ENCODE measurements around the gene OSBPL5.

OSBPL5 gene, protein sequence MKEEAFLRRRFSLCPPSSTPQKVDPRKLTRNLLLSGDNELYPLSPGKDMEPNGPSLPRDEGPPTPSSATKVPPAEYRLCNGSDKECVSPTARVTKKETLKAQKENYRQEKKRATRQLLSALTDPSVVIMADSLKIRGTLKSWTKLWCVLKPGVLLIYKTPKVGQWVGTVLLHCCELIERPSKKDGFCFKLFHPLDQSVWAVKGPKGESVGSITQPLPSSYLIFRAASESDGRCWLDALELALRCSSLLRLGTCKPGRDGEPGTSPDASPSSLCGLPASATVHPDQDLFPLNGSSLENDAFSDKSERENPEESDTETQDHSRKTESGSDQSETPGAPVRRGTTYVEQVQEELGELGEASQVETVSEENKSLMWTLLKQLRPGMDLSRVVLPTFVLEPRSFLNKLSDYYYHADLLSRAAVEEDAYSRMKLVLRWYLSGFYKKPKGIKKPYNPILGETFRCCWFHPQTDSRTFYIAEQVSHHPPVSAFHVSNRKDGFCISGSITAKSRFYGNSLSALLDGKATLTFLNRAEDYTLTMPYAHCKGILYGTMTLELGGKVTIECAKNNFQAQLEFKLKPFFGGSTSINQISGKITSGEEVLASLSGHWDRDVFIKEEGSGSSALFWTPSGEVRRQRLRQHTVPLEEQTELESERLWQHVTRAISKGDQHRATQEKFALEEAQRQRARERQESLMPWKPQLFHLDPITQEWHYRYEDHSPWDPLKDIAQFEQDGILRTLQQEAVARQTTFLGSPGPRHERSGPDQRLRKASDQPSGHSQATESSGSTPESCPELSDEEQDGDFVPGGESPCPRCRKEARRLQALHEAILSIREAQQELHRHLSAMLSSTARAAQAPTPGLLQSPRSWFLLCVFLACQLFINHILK

GRCh38 chr11:3165152-3165705 lies at the start of gene OSBPL5:
Gene OSBPL5 (minus strand): TSS chr11:3165310. CDS start chr11:3129148, 36,162 bp downstream.
- DNase-seq: peak; percentile 79

DNA sequence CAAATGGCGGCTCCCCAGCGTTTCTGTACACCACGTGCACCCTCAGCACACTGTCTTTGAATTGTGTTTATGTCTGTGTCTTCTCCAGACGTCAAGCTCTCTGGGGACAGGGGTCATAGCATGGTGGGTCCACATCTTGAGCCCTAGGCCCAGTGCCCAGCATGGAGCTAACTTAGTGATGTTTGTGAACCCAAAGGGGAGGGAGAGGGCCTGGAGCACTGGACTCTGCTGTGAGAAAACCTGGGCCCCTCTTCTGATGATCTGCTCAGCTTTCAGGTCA lies 49.2 kb upstream of the OSBPL5 start:
- DNase-seq: no peak

GRCh38 chr11:3213659-3214419 lies 48.7 kb upstream of the OSBPL5 start:
- DNase-seq: no peak

GRCh38 chr11:3208272-3208671 lies 43.2 kb upstream of the OSBPL5 start:
- no peak for DNase-seq

DNA sequence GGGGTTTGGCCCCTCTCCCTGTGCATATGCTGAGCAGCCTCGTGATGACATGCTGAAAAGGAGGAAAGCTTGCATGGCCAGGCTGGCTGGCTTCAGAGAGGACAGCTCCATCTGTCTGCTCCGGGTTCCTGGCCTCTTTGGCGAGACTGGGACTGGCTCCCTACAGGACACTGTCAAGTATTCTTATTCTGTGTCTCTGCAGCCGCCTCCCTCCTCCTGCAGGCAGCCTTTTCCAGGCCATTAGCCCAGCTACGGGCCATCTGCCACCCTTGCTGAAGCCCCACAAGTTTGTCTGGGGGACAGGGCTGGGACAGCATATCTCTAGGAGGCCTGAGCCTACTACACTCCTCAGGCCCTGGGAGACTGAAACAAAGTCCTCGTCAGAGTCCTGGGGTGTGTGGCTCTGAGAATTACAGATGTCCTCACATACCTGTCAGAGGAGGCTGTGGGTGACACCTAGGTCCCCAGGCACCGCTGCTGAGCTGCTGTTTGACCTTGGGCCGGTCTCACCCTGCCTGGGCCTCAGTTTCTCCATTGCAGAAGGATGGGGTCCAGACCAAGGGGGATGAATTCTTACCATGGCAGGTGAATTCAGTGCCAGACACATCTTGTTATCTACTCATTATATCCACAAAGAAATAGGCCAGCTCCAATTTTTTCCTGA lies 42.5 kb upstream of the OSBPL5 start:
- DNase-seq: no peak

DNA sequence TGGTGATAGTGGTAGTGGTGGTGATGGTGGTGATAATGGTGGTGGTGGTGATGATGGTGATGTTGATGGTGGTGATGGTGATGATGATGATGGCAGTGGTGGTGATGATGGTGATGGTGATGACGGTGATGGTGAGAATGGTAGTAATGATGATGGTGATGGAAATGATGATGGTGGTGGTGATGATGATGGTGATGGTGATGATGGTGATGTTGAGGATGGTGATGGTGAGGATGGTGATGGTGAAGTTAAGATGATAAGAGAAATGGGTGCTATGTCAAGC lies 41.8 kb upstream of the OSBPL5 start:
- DNase-seq: no peak

DNA sequence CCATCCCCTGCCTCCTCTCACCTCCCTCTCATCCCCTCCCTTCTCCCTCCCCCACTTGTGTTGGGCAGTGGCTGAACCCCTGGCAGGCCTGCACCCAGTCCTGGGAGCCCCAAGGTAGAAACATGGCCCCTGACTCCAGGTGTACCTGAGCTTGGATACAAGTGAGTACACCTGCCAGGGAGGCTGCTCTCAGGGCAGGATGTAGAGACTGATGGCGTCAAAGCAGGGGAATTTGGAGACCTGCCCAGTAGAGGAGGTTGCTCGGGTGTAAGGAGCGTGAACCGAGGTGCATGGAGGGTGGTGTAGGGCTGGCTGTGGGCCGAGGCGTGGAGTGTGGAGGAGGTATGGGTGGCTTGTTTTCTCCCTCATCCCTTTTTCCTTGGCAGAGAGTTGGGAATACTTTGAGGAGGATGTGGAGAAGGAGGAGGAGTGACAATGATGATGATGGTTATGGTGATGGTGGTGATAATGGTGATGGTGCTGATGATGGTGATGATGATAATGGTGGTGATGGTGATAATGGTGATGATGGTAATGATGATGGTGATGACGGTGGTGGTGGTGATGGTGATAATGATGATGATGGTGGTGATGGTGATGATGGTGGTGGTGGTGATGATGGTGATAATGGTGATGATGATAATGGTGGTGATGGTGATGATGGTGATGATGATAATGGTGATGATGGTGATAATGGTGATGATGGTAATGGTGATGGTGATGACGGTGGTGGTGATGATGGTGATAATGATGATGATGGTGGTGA lies 41.2 kb upstream of the OSBPL5 start:
- no peak for DNase-seq

GRCh38 chr11:3205261-3206155 lies 40.4 kb upstream of the OSBPL5 start:
- no peak for DNase-seq

- no peak for DNase-seq
Observed at GRCh38 chr11:3204141-3205015, 39.3 kb upstream of the OSBPL5 start.

DNA sequence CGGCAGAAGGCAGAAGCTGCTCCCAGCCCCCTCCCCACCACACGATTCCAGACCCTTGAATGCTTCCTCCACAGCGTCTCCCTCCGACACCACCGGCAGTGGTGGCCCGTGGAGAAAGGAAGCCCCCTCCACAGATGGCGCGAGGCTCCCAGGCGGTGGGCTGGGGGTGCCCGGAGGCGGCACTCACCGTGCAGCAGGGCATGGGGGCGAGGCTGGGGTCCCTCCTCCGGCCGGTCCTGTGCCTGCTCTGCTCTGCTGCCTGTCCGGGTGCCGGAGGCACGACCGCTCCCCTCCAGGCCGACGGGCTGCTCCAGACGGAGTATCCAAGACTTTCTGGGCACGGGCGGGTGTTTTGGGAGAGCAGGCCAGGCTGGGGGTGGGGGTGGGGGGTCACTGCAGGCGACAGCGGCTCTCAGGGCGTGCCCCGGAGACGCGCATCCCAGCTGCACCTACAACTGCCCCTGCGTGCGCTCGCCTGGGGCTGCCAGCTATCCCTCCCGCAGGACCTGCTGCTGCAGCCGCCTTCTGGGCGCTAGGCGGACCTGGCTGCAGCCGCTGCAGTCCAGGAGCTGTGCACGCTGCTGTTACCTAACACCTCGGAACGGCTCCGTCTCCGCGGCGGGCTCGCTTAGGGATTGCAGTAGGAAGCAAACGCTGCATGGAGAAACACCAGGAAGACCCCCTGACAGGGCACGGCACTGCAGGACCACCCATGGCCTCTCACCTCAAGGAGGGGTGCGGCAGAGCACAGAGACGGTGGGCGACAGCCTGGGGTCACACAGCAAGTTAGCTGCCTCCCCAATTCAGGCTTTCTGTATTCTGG lies 38.3 kb upstream of the OSBPL5 start:
- no peak for DNase-seq

DNA sequence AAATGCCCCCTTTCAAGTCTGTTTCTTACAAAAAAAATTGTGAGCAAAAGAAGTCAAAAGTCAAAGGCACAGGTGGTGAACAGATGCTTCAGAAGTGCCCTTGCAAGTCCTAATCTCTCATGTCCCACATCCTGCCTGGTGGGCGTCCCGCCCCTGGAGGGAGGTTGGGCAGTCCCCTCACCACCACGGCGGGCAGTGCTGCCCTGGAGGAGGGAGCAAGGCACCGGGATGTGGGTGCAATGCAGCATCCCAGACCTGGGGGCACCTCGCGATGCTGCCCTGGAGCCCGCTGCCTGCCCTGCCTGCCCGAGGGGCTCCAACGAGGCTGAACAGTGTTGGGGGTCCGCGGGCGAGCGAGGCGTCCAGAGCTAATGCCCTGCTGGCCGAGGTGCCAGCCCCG lies 37.6 kb upstream of the OSBPL5 start:
- DNase-seq: no peak

DNA sequence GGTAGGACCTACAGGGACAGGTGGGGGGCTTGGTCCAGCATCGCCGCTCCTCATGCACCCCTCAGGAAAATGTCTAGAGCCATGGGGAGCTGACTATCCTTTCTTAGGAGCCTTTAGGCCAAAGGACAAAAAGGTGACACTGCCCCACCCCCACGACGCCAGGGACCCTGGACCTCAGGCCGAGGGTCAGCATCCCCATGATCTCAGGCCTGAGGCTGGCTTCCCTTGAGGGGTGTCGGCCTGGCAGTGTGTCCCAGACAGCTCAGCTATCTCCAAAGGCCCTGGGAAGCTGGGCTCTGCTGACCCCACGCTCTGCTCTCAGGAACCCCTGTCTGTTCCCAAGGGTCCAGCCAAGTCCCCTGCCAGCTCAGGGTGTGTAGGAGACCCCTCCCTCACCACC lies 37.2 kb upstream of the OSBPL5 start:
- no peak for DNase-seq

DNA sequence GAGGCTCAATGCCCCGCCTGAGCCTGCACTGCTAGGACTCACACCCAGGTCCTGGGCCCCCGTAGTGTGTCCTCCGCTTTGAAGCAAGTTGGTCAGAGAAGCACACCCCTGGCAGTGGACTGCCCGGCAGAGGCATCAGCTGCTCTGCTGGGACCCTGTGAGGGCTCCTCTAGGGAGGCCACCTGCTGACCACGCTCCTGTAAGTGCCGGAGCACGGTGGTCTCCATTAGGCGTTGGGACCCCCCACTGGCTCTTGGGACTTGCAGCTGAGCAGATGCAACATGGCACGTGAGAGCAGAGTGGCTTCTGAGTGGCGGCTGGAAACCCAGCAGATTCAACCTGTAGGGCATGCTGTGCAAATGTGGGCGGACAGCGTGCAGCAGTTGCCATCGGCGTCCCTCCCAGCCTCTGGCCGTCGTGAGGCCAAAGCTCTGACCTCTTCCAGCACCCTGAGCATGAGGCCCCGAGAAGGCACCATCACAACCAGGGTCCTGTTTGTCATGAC lies 36.6 kb upstream of the OSBPL5 start:
- no peak for DNase-seq

DNA sequence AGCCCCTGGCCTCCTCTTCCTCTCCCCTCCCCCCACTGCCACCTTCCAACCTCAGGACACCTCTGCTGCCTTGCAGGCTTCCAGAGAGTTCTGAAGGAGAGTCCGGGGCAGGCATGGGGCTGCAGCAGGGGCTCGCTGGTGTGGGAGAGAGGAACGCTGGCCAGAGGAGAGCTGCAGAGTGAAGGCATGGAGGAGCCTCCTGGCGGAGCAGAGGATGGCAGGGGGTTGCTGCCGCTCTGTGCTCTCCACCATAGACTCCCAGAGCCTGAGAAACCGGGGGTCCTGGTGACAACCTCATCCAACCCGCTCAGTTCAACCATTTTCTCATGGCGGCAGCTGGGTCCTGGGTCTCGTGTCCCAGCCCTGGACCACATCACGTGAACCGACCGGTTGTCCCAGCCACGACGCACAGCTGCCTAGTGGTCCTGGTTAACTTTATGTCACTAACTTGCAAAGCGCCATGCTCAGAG lies 36.0 kb upstream of the OSBPL5 start:
- no peak for DNase-seq

DNA sequence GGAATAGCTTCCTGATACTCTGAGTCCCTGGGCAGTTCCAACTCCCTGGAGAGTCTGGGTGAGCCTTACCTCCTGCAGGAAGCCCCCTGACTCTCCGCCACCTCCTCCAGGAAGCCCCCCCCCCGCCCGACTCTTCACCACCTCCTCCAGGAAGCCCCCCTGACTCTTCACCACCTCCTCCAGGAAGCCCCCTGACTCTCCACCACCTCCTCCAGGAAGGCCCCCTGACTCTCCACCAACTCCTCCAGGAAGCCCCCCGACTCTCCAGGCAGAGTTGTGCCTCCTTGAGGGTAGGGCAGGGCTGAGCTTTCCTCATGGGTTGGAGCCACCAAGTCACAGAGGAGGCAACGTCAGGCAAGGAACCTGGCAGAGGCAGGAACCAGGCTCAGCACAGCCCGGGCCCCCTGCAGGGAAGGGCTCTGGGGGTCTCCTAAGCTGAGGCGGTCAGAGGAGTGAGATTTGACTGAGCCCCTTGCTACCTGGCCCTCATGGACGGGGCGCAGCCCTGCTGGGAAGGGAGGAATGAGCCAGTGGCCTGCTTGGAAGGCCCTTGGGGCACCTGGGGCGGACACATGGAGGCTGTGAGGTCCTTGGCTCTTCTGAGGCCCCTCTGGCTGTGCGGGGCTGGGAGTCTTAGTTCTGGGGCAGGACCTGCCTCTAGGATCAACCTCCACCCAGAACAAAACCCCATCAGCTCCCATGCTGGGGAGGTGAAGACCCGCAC lies 35.4 kb upstream of the OSBPL5 start:
- DNase-seq: no peak

- no peak for DNase-seq
Observed at GRCh38 chr11:3199537-3200295, 34.6 kb upstream of the OSBPL5 start.

GRCh38 chr11:3198815-3199214 lies 33.7 kb upstream of the OSBPL5 start:
- no peak for DNase-seq

Measured in activated CD8-positive, alpha-beta memory T cell treated with anti-CD3 and anti-CD28 coated beads, Interleukin-2, amount 50 U/mL, for 48 hours (primary cell).